Measurements from ENCODE around the gene CAD. TPM values are rescaled to one million over a fixed set of nuclear protein-coding genes. Genes with fewer than 3 reads are reported as not detected.

The CAD gene
- total RNA-seq, 1 donor from 2014 or later, result 85.1 TPM

- Mint-ChIP-seq H3K36me3 (no peaks in the 10 kb centered on the region), H3K27ac (no peak overlapping the region), H3K27me3 (peaks cover 3% of the 10 kb centered on the region), H3K4me1 (ENCODE audit: unreplicated experiment) (no peaks in the 10 kb centered on the region), H3K4me3 (no peak overlapping the region), H3K9me3 (no peaks in the 10 kb centered on the region)
- TF ChIP-seq CTCF (conservative IDR thresholded peaks at IDR 0.05), result no peak
- no peak for DNase-seq (ENCODE audit: extremely low spot score, unreplicated experiment)
Observed at GRCh38 chr2:27177441-27178351, 39.5 kb upstream of the CAD start.

GRCh38 chr2:27178469-27178868 is 38.7 kb upstream of the CAD start:
- Mint-ChIP-seq H3K27me3 (peaks cover 3% of the 10 kb centered on the region), H3K36me3 (no peaks in the 10 kb centered on the region), H3K27ac (no peak overlapping the region), H3K9me3 (no peaks in the 10 kb centered on the region), H3K4me3 (no peak overlapping the region), H3K4me1 (ENCODE audit: unreplicated experiment) (no peaks in the 10 kb centered on the region)
- TF ChIP-seq CTCF (conservative IDR thresholded peaks at IDR 0.05), result no peak
- DNase-seq (ENCODE audit: extremely low spot score, unreplicated experiment), result no peak

- no peaks in the 10 kb centered on the region for H3K4me1 Mint-ChIP-seq (ENCODE audit: unreplicated experiment)
- H3K36me3 Mint-ChIP-seq, result no peaks in the 10 kb centered on the region
- H3K27ac Mint-ChIP-seq, result no peak overlapping the region
Observed at GRCh38 chr2:27179344-27180000, 37.7 kb upstream of the CAD start.

GRCh38 chr2:27182346-27182745 is 34.8 kb upstream of the CAD start:
- H3K4me1 Mint-ChIP-seq (ENCODE audit: unreplicated experiment), result no peaks in the 10 kb centered on the region
- no peak for DNase-seq (ENCODE audit: extremely low spot score, unreplicated experiment)
- H3K27me3 Mint-ChIP-seq, result peaks cover 9% of the 10 kb centered on the region
- no peaks in the 10 kb centered on the region for H3K9me3 Mint-ChIP-seq
- TF ChIP-seq CTCF (conservative IDR thresholded peaks at IDR 0.05), result no peak
- no peaks in the 10 kb centered on the region for H3K36me3 Mint-ChIP-seq
- H3K27ac Mint-ChIP-seq, result no peak overlapping the region
- H3K4me3 Mint-ChIP-seq, result no peak overlapping the region

More at GRCh38 chr2:27179344-27180000, 37.7 kb upstream of the CAD start:
- Mint-ChIP-seq H3K9me3 (no peaks in the 10 kb centered on the region), H3K27me3 (peaks cover 6% of the 10 kb centered on the region), H3K4me3 (no peak overlapping the region)
- DNase-seq (ENCODE audit: extremely low spot score, unreplicated experiment), result no peak
- no peak for TF ChIP-seq CTCF (conservative IDR thresholded peaks at IDR 0.05)

- Mint-ChIP-seq H3K27ac (no peak overlapping the region), H3K4me3 (no peak overlapping the region), H3K27me3 (peaks cover 7% of the 10 kb centered on the region), H3K36me3 (no peaks in the 10 kb centered on the region), H3K9me3 (no peaks in the 10 kb centered on the region), H3K4me1 (ENCODE audit: unreplicated experiment) (no peaks in the 10 kb centered on the region)
- DNase-seq (ENCODE audit: extremely low spot score, unreplicated experiment), result no peak
- no peak for TF ChIP-seq CTCF (conservative IDR thresholded peaks at IDR 0.05)
Observed at GRCh38 chr2:27184115-27184514, 33.1 kb upstream of the CAD start.
